Activated CD8-positive, alpha-beta memory T cell treated with anti-CD3 and anti-CD28 coated beads for 24 hours (primary cell): ENCODE results near the gene ANK3.

Experiments
- DNase-seq: peaks from one replicate; pipeline ENCODE4 v3.0.0-alpha.2; 2020

The ANK3 gene

DNA sequence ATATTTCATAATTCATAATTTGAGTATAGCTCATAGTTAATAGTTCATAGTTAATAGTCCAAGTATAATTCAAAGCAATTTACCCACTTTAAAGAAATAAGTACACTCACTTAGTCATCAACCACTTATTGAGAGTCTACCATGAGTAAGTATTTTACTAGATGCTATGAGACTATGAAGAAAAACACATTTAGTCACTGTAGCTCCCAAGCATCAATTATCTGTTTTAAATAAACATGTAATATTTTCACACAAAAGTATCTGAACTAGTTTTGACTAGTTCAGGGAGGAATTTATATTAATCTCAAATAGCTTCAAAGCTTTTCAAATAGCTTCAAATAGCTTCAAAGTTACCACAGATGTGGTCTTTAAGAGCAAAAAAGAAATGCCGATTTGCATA lies 119.2 kb downstream of the ANK3 start:
- no peak for DNase-seq

DNA sequence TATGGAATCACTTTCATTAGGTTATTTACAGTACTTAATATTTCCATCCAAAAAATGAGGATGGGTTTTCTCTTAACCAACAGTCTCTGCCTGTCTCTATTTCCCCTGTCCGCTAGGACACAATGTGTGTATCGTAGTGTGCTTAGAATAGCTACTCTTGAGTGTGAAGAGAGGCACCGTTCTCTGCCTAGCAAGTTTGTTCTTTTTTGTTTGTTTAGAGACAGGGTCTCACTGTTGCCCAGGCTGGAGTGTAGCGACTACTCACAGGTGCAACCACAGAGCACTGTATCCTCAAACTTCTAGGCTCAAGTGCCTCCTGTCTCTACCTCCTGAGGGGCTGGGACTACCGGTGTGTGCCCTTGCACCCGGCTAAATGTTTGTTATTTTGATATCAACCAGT lies 121.9 kb downstream of the ANK3 start:
- no peak for DNase-seq

DNA sequence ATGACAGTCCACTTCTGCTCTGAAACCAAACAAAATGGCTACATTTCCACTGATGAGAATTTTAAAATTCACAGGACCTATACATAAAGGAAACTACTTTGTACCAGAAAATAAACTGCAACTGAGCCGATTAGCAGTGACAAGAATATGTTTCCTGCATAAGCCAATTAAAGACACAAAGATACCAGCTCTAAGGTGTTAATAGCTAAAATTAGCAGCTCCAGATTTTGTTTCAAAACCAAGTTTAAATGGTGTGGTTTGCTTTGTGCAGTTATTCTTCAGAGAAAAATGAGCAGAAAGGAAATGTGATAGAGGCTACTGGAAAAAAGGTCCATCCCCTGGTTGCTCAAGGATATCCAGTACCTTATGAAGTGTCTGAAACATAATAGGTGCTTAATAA lies 123.2 kb downstream of the ANK3 start:
- DNase-seq: no peak

DNA sequence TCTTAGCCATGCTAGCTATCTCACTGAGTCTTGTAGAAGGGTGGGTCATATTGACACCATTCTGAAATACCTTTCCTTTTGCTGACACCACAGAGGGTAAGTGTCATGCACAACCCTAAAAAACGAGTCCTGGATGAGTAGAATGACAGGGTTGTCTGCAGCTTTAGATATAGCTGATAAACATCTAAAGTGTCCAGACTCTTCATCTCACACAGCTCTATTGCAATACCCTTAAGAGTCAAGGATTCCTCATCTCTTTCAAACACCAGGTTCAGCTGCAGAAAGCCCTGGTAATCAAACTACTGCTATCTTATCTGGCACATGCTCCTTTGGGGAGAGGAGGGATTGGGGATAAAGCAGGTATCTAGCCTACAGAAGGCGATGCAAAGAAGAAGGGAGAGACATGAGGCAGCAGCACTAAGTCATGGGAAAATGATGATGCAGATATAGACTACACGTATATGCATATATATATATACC lies 127.0 kb downstream of the ANK3 start:
- DNase-seq: no peak

DNA sequence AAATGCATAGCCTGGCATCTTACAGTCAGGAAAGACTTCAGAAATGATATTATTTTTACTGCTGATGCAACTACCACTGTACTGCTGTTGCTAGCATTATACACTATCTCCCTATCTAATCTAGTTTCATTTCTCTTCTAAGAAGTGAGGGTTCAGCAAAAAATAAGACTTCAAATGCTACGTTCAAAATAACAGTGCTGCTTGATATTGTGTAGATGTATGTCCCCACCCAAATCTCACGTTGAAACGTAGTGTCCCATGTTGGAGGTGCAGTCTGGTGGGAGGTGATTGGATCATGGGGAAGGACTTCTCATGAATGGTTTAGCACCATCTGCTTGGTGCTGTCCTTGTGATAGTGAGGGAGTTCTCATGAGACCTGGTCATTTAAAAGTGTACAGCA lies 129.4 kb downstream of the ANK3 start:
- no peak for DNase-seq

DNA sequence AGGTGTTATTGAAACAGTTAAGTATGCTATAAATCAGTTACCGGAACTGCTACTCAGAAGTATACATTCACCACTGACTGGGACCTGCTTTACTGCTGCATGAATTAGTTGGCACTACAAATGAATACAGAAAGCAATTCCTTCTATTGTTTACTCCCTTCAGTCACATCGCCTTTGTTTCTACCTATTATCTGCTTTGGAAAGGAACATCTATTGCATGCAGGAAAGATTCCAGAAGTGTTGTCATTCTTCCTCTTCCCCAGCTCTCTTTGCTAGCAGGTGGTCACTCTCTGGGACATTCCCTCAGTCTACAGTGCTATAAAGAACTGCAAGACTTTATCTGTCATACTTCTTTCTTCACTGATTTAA lies 131.3 kb downstream of the ANK3 start:
- no peak for DNase-seq

DNA sequence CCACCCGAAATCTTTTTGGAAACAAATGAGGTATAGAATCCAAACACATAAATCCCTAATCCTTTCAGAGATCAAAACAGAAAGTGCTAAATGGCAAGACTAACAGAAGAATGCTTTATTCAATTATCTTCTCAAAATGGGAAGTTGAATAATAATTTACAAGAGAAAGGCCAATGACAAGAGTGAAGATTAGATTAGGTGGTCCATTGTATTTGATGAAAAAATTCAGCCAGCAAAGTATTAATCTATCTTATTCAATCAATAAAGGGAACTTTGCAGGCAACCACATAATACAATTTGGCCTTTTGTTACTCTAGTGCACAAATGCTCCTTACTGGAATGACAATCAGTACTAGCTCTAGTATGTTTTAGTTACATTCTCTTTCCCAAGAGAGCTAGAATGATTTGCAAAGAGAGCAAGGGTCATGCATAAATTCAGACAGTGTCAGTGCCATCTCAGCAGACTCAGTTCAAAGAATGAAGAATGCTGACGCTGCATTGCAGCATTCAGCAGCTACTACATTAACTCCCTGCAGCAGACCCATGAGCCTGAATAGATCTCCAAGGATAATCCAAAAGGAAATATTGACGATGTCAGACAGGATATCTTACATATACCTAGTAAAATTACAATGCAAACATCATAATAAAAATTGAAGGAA lies 131.8 kb downstream of the ANK3 start:
- DNase-seq: no peak

DNA sequence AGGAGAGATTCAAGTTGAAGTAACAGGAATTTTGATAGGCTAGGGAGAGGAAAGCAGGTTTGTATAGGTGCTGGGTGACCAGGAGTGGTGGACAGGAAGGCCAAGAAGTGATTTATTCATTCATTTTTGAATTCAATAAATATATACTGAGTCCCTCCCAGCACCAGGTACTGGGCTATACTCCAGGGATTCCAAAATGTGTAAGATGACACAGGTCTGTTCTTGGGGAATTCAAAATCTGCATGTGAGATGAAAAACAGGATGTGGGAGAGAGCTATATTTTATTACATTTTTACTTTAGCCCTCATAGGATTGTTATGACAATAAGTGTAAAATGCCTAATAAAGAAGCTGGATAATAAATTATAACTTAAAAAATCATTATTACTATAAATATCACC lies 134.9 kb downstream of the ANK3 start:
- DNase-seq: no peak

DNA sequence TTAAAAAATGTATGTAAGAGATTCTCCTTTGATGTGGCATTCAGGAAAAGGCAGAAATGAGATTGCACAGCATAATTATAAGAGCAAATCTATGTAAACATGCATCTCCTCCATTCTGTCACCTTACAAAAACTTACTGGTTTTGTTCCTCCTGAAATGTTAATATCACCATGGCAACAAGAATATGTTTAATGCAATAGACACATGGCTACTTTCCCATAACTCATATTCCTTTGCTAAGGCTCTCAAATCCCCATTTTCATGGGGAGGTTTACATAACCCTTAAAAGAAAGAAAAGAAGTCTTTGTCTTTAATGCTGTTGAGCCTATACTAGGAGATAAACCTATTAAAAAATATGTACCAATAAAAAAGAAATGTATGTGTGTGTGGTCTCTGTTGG lies 136.2 kb downstream of the ANK3 start:
- DNase-seq: no peak

DNA sequence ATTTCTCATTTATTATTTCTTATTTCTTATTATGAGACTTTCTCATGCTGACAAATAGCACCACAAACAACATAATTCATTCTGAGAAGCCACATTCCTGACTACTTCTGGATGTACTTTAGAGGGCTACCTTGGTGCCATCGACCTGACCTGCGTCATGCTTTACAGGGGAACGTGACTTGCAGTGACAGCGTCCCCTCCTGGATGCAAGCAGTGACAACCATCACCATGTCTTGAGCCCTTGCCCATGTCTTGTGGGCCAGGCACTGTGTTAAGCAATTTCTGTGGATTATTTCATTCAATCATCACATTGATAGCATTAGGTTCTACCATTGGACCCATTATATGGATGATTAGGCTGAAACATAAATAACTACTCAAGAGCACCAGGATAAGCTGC lies 137.0 kb downstream of the ANK3 start:
- DNase-seq: no peak

DNA sequence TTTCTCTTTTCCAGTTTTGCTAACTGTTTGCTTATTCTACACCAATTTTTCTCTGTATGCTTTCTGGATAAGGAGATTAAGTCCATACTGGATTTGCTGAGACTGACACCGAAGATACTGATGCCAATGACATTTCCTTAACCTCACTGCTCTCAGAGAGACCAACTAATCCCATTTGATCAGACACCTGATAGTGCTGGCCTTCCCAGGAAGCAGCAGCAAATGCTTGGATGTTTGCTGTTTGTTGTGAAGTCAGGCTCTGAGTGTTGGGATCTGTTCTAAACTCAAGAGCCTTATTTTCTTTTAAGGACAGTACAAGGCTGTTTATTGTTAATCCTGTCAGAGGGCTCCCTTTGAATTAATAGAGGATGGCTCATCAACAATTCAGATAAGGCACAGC lies 143.3 kb downstream of the ANK3 start:
- no peak for DNase-seq

DNA sequence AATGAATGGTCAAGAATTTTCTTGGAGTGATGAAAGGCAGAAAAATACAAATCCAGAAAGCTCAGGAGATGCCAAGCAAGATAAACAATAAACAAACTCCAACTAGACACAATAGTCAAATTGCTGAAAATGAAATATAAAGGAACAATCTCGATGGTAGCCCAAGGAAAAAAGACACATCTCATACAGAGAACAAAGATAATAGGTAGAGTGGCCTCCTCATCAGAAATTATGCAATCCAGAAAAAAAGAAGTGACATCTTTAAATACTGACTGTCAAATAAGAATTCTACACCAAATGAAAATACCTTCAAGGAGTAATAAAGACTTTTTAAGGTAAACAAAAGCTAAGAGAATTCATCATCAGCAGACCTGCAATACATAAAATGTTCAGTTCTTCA lies 150.4 kb downstream of the ANK3 start:
- DNase-seq: no peak

DNA sequence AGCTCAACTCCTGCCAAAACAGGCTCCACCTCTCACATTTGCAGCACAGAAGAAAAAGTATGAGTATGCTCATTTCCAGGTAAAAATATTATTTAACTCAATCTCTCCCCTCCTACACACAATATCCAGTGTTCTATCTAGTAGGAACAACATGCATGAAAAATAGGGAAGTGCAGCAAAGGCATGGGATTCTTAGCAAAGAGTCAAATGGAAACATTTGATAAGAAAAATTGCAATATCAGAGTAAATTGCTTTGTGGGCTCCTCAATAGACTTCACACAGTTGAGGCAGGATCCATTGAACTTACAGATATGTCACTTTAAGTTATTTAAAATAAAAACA lies 150.9 kb downstream of the ANK3 start:
- no peak for DNase-seq

DNA sequence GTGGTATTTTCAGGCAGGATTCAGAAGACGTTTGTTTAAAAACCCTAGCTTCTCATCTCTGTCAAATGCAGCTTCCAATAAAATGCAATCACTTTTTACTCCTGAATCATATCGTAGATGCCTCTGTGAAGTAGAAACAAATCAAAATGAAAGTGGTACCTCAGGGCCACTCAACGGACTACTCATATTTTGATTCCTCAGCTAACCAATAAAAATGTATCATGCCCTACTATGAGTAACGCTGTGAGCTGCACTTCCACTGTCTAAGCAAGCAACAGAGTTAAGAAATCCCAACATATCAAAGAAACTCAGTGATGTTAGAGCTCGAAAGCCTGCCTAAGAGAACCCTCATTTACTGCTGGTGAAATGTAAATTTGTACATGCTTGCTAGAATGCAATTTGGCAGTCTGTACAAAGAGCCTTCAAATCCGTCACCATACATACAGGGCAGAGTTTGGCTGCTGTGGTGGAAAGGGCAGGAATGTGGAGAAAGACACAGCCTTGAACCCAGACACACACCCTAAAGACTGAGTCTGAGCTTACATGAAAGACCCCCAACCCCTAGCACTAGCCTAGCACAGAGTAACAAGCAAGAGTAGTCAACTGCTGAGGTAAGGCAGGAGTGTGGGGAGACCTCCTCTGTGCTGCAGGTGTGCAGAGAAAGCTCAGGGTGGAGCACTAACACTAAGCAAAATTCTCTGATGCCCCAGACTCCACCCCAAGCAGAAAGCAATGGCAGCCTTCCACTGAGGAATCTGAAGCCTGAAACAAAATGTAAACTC lies 151.5 kb downstream of the ANK3 start:
- DNase-seq: no peak

DNA sequence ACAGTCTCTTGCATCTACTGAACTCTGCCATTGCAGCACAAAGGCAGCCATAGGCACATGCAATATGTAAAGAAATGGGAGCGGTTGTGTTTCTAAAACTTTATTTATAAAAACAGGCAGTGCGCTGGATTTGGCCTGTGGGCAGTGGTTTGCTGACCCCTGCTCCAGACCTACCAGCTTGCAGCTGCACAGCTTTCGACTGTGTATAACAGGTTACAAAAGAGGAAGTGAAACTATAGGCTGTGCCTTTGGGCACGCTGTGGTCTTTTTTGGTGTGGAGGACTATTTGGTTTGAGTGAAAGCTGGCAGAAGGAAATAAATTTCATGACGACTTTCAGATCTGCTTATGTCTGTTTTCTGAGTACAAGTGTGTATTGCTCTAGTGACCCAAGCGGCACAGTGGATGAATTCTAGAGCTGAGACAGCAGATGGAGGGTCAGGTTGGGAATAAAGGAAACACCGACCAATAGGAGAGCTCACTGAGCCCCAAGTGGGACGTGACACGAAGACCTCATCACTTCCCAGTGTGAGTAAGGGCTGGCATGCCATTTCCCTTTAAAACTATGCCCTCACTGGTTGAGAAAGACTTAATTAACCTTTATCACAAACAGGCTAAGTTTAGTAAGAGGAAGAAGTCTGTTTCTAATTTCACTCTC lies 152.7 kb downstream of the ANK3 start:
- no peak for DNase-seq

DNA sequence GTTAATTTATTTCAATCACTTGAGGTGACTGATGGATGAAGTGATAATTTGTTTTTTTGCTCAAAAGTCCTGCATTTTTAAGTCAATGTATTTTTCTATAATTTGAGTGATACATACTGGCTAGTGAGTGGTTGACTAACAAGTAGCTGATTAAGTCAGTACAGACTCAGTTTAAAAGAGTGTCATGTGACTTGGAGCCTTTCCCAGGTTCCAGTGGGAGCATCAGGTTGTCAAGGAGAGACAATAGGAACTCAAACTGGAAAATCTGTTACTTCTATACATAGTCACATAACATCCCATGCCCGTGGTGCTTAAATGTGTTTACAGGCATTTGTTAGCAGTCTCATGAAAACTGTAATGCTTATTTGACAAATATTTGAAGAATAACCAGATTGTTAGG lies 154.7 kb downstream of the ANK3 start:
- no peak for DNase-seq

DNA sequence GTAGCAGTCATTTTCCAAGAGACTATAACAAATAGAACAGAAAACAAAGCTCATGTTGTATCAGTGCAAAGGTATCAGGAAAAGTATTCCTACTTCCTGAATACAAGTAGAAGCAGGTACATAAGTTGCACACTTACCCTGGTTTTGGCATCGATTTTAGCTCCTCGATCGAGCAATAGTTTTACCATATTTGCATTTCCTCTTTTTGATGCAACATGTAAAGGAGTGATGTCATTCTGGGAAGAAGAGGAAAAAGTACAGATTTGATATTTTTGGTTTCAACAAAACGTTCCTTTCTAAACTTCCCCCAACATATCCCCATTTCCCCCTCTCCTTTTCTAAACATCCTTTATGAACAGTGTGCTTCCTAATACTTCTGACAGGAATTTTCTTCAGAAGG lies 155.1 kb downstream of the ANK3 start:
- DNase-seq: no peak

DNA sequence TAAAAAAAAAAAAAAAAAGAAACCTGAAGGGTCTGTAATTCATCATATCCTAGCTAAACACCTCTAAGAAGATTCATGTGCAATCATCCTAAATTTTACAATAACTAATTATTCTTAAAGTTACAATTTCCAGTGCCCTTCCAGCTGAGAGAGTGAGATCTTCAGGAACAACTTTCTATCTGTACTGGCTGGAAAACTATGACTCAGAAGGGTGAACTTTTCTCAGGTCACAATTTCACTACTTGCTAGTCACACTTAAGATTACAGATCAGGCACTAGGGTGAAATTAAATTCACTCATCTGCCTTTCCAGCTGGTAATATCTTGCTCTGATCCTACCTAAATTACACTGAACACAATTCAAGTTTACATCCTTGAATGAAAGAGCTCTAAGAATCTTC lies 158.8 kb downstream of the ANK3 start:
- no peak for DNase-seq

DNA sequence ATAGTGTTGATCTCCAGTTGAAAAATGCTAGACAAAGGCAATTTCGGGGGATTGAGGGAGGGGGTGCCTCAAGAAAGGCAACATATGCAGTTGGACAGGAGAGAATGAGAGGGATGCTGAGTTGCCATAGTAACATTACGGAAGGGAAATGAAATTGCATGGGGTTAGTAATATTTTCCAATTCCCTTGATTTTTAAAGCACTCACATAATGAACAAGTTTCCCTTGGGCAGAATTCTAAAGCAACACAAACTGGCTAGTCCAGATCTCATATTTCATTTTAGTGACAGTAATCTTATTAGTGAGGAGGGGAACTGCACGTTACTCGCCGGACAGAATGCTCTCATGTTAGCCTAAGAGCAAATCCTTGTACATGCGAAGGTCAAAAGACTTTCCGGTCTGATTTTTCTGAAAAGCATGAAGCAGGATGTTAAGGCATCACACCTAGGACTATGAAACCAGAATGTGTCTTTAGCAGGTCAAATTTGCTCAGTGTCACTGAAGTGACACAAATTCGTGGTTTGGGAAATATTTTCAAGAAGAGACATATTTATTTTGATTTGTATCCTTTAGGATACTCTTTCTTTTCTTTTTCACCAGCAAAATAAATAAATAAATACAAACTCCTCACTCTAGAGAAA lies 165.5 kb downstream of the ANK3 start:
- DNase-seq: no peak

DNA sequence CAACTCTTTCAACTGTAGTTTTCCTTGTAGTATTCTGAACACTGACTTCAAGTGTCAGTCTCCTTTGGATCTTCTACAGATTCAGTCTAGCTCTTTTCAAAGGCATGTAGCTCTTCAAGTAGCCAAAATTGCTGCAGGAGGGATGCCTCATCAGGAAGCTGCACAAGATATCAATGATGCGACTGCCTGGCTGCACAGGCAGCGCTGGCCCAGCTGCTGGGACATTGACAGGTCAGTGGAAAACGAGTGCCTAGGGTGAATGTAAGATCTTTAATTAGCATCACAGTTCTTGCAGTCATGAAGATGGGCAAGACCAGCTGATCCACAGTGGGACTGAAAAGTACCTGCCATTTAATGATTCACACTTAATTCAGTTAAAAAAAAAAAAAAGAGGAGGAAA lies 167.6 kb downstream of the ANK3 start:
- DNase-seq: no peak

DNA sequence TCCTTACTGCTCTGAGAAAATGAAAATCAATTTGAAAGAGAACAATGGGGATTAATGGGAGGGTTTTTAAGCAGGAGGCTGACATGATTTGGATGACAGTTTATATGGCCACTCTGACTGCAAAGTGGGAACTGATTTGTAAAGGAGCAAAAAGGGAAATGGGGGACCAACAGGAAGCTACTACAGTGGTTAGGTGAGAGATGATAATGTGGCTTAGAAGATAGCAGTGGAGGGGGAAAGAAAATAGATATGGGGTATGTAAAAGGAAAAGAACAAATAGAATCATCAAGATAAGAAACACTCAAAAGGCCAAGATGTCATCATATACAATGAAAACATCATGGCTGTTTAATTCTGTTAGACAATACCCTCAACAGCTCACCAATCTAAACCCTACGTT lies 177.5 kb downstream of the ANK3 start:
- no peak for DNase-seq

DNA sequence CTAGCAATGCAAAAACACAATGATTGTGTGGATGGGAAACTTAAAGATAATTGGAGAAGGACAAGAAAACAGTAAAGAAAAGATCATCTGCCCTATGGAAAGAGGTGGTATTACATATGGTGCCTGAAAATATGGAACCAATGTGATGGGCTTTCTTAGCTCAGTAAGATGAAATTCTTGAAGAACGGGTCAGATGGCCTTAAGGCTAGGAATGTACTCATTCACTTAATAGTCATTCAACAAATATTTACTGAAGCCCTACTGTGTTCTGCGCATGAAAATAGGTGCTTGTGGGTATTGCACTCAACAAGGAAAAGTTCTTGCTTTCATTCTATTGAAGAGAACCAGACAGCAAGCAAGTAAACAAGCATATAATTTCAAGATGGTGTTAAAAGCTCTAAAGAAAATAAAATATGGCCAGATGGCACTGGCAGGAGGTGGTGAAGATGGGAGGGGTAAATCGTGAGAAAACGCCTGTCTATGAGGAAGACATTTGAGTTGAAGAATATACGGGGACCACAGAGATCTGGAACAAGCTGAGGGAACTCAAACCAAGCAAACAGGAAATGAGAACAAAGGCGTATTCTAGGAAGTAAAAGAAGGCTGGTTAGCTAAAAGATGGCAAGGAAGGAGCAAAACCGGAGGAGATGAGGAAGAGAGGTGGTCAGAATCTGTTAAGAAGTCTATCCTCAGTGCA lies 179.7 kb downstream of the ANK3 start:
- no peak for DNase-seq

DNA sequence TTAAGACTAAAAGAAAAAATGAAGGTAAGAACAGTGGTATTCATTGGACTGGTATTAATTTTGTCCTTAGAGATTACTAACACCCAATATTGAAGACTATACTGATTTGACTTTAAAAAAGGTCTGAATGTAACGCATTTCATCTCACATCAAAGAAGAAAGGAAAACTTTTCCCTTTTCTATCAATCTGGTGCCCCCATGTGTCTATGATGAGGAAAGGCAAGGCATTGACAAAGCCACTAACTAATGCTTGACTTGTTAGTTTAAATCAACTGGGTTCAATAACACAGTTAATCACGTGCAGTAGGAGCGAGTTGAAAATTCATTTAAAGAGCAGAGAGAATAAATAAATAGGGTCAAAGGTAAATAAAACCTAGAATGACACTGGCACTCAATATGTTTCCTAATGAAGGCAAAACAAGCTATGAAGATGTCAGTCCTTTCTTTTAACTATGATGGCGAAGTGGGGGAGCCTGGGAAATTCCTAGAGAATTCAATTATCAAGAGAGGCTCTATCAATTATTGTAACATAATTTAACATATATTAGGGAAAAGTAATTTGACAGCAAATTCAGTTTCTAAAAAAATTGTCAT lies 180.9 kb downstream of the ANK3 start:
- DNase-seq: no peak
